GM18508 (cell line): ENCODE measurements around the gene A1CF.
"Not testable (repeated sequence)": the region's sequence is repeated elsewhere in the genome, so short reads cannot be mapped to it uniquely, and the experiment has no call there.

Source experiments
- ATAC-seq: cut with Tn5 transposase; IDR thresholded peaks from one replicate; pipeline ENCODE4 v1.9.1; 2021; ENCODE audit warnings: moderate number of reproducible peaks; ENCODE audit not compliant: insufficient read depth, unreplicated experiment

The A1CF gene

DNA sequence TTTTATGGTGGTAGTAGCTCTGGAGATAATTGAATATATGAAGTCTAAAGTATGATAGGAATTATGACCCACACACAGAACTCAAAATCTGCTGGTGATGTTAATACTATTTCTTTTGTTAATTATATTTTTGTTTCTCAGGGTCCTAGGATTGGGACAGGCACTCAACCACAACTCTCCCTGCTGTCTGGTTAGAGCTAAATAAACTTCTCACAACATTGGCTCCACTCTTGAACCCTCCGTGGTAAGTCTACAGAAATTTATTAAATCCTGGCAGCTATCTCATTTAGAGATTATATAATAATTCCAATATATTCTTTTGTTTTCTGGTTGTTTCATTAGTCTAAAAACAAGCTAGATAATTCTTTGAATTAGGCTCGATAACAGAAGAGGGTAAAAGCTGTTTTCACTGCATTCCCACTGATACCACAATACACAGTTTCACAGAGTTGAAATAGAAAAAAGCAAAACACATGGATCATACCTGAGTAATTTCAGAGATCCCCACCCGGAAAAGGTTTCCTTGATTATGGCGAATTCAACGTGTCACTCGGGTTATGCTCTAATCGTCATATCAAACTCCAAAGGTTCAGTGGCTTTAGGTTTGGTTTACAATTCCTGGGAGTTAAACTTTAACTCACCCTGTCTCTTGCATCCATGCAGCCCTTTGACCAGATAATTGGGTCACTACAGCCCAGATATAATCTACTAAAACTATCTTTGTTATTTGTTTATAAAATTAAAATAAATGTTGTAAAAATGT is at the start of gene A1CF:
Gene A1CF (minus strand): TSS at position 531 of the 763 bp plus-strand sequence. CDS start 25,687 bp downstream, outside the sequence.
- no peak for ATAC-seq

DNA sequence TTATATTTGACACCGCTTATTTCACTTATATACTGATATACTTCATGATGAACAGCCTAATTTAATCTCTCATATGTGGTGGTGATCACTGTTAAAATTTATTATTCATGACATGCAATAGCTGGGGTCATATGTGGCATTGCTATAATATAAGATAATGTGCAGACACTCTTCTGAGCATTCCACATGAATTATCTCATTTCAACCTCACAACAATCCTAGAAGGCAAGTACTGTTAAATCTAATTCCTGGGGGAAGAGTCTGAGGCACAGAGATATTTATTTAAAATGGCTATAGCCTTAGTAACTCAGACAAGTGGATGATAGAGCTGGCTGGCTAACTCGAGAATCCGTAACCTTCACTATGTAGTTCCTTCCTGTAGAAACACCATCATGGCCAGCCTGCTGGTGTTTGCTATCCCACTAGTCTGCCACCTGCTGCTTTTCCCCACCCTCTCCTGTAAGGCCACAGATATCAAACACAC is 46.6 kb upstream of the A1CF start:
- ATAC-seq, result no peak

DNA sequence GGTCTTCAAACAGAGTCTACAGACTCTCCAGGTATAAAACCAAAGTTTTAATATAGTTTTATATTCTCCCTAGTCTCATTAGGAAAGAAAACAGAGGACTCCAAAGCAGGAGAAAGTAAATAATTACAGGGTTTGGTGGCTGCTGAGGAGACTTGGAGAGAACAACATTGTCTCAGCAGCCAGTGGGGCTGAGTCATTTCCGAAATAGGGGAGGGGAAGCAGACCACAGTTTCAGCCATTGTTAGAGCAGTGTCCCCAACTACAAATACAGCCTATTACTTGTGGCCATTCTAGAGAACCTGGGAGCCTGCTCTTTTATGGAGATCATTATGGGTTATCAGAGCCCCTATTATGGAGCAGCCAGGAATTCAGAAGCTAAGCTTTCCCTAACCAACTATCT is 44.2 kb upstream of the A1CF start:
- ATAC-seq, result no peak

DNA sequence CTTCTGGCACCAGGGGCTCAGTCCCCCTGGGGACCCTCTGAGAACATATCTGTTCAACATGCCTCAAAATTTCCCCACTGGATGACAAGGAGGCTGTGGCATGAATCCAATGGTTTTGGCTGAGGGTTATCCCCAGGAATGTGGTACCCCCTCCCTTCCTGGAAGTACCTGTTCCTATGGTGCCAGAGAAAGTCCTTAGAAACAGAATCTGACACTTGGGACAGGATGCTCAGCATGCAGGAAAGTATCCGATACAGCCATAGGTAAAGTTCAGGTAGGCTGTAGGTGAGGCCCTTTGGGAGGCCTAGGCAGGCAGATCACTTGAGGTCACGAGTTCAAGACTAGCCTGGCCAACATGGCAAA is 42.7 kb upstream of the A1CF start:
- no peak for ATAC-seq

DNA sequence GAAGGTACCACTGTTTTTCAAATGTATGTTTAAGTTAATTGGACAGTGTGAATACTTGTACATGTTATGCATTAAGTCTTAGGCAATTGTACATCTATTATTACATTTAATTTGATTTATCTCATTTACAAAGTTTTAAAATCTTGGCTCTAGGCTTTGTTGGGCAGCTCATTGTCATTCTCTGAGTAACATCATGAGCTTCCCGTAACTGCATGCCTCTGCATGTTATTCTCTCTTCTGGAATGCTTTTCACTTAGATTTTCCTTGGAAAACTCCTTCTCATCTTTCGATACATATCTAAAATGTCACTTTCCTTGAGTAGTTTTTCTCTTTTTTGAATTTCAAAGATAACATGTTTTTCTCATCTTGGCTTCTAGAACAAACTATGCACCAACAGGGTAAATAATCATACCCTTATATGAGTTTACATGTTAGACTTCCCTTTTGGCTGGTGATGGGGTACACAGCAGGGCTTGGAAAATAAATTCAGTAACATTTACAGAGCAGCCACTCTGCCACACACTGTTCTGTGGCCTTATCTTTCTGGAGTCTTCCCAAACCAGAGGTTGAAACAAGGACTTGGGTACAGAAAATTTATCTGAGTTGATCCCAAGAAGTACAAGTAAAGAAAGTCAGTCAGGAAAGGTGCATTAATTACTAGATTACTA is 42.2 kb upstream of the A1CF start:
- no peak for ATAC-seq

- ATAC-seq, result not testable (repeated sequence)
Measured at GRCh38 chr10:50923471-50923870, 38.0 kb upstream of the A1CF start.

- no peak for ATAC-seq
Measured at GRCh38 chr10:50919010-50919409, 33.6 kb upstream of the A1CF start.

- no peak for ATAC-seq
Measured at GRCh38 chr10:50918529-50918928, 33.1 kb upstream of the A1CF start.

GRCh38 chr10:50917486-50917885 is 32.1 kb upstream of the A1CF start:
- no peak for ATAC-seq

GRCh38 chr10:50909334-50910014 is 24.0 kb upstream of the A1CF start:
- no peak for ATAC-seq

DNA sequence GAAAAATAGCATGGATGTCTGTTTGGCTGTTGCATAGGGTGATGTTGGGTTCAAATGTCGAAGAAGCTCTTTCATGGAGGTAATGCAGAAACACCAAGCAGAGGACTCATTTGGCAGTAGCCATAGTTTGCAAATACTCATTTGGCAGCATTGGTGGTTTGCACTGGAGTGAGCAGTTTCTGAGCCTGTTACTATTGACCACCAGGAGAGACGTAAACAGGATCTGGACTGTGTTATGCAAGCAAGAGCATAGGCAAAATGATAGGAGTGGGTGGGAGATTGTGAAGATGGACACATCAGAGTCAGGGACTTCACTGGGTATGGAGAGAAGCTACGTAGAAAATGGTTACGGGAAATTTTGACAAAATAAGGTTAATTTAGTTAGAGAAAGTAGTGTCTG is 22.9 kb upstream of the A1CF start:
- ATAC-seq, result no peak

- ATAC-seq, result not testable (repeated sequence)
Measured at GRCh38 chr10:50905797-50906196, 20.4 kb upstream of the A1CF start.

DNA sequence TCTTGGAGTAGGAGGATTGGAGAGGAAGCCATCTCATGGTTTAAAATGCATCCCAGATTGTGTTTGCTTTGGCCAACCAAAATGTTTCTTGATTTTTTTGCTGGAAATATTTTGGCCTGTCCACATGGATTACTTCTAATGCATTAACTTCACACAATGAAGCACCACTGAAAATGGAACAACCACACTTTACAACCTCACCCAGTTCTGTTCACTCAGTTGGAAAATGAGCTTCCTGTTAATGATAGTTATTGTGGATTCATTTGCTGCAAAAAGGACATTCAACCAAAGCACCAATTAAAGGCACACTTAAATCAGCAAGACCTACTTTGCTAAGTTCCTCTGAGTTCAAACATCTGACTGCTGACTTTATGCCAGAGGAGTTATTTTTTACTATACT is 11.3 kb upstream of the A1CF start:
- no peak for ATAC-seq

- no peak for ATAC-seq
Measured at GRCh38 chr10:50894312-50894711, 8.9 kb upstream of the A1CF start.

DNA sequence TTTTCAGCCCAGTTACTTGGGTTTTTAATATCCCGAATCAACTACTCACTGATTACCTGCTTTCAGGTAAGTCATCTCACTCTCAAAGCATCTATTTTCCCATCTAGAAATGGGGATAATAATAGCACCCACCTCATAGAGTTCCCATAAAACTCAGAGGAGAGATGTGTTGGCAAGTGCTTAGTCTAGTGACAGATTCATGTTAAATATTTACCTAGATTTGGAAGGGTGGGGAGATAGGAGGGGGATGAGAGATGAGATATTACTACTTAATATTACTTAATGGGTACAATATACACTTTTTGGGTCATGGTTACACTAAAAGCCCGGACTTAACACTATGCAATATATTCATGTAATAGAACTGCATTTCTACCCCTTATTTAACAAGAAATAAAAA is 7.0 kb upstream of the A1CF start:
- ATAC-seq, result no peak

DNA sequence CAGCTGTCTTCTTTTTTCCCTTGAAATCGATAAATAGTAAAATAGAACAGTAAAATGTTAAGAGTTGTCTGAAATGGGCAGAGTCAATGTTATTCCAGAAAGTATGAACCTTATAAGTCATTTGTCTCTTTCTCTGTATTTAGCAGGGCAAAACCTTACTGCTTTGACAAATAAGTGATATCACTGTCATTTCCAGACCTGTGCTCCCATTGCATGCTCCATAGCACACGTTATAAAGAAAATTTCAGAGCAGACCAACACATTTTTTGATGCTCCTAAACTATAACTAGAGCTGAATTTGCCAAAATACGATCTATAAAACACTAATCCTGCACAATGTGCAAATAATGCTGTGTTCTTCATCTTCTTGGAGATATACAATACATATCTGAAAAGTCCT is 1.1 kb downstream of the A1CF start:
- no peak for ATAC-seq

GRCh38 chr10:50883629-50884028 is 1.8 kb downstream of the A1CF start:
- ATAC-seq, result no peak

- no peak for ATAC-seq
Measured at GRCh38 chr10:50882540-50882983, 2.9 kb downstream of the A1CF start.

DNA sequence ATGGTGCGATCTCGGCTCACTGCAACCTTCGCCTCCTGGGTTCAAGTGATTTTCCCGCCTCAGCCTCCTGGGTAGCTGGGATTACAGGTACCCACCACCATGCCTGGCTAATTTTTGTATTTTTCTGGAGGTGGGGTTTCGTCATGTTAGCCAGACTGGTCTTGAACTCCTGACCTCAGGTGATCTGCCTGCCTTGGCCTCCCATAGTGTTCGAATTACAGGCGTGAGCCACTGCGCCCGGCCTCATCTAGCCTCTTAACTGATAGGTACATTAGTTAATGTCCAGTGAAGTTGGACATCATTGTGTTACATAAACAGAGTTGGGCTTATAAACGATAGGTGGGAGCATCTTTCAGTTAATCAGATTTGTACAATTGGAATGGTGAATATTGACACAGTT is 4.4 kb downstream of the A1CF start:
- ATAC-seq, result not testable (repeated sequence)

GRCh38 chr10:50876429-50876828 is 9.0 kb downstream of the A1CF start:
- ATAC-seq, result no peak

- no peak for ATAC-seq
Measured at GRCh38 chr10:50874723-50875122, 10.7 kb downstream of the A1CF start.
